Ovary (tissue), 9 donors: ENCODE results near the gene IRF8. TPM values are rescaled to one million over a fixed set of nuclear protein-coding genes. Genes with fewer than 3 reads are reported as not detected.

Experiments used
- DNase-seq, 5 donors: peaks; one replicate each; pipeline ENCODE4 v3.0.0-alpha.2; 2019 to 2020
- H3K27ac ChIP-seq, 2 donors: fragments of 200-600 bp; one replicate each; pipeline versions ENCODE4 v1.5.1 to v1.8.0; 2019 to 2022
- H3K27me3 ChIP-seq: fragments of 200-600 bp; one replicate; pipeline ENCODE4 v1.8.0; 2022
- H3K36me3 ChIP-seq: fragments of 200-600 bp; sonication (generic); one replicate; pipeline ENCODE4 v1.5.1; 2019
- H3K4me1 ChIP-seq: one replicate; pipeline ENCODE4 v1.8.1; 2013; ENCODE audit warnings: mild to moderate bottlenecking, moderate library complexity; ENCODE audit not compliant: insufficient read depth
- H3K4me3 ChIP-seq: fragments of 200-600 bp; sonication (generic); one replicate; pipeline ENCODE4 v1.5.1; 2017
- H3K9me3 ChIP-seq, 2 donors: fragments of 200-600 bp in 1 of 2; sonication (generic) in 1 of 2; one replicate each; pipeline versions ENCODE4 v1.5.1 to v1.8.1; 2013 to 2019; ENCODE audit warnings: mild to moderate bottlenecking in 1 of 2, moderate library complexity in 1 of 2
- EP300 ChIP-seq: sonication (generic); formaldehyde crosslinking; IDR thresholded peaks from one replicate; pipeline ENCODE4 v1.6.1; 2017; ENCODE audit warnings: antibody characterized with exemption
- POLR2A ChIP-seq: fragments of 450-650 bp; IDR thresholded peaks from one replicate; pipeline ENCODE4 v1.6.1; 2017; ENCODE audit warnings: antibody characterized with exemption, mild to moderate bottlenecking, moderate library complexity
- WGBS, 3 donors: extraction: QIAGEN DNeasy Blood & Tissue Kit in 1 of 3; methylation state at CpG; one replicate each; pipeline versions ENCODE4 v1.1.5 to v1.1.7; 2013 to 2017; 5-methylcytosine and 5-hydroxymethylcytosine counted together
- intact Hi-C, 4 donors: fragments of 100-400 bp; cut with DNase I; formaldehyde crosslinking; loops; one replicate each; pipeline versions ENCODE4 v1.11.0 to v1.15.1; 2022 to 2023
- polyA plus RNA-seq, 2 donors: library from polyadenylated mRNA; stranded (reverse); fragments of 200-250 nt in 1 of 2; fragments of 350-450 nt in 1 of 2; fragmentation: Illumina TruSeq in 1 of 2; extraction: RNeasy Lipid Tissue Mini Kit (QIAGEN cat#74804) in 1 of 2; gene quantifications; one replicate each; pipeline ENCODE4 v1.2.3, GENCODE V29; 2013 to 2014
- total RNA-seq, 7 donors: library from RNA; depleted of rRNA in 2 of 7; stranded (reverse); fragments of >200 nt in 2 of 7; fragmentation: NEBNext Ultra II Directional in 3 of 7; extraction: Animal tissue kit (Norgen Biotek cat#: 25700) in 3 of 7; gene quantifications; one replicate each; pipeline versions ENCODE4 v1.1.0 to v1.2.4, GENCODE V29; 2016 to 2023
- TF ChIP-seq, protein P1 (sequence below), 3 donors: fragments of 450-650 bp in 2 of 3; fragments of 200-600 bp in 1 of 3; IDR thresholded peaks; one replicate each; pipeline versions ENCODE4 v1.5.1 to v1.8.0; 2016 to 2022; ENCODE audit warnings: antibody characterized with exemption in 3 of 3, mild to moderate bottlenecking in 1 of 3
- donor health status: DM: no; HTN: no; CAD: no; lungs with moderate emphysema.
- donor health status: DM: no; HTN: no; CAD: no.
- donor health status: Bipolar disorder and iron deficiency.
- donor health status: DM: yes; HTN: yes; CAD: no.
- donor health status: DM: no; HTN: no; CAD: no.
- donor health status: DM: yes; HTN: yes; CAD: no.

IRF8 gene
- total and polyA plus RNA-seq, 9 donors, result 1.8 to 24.1 (median 3.6) TPM

GRCh38 chr16:85853547-85854545 lies 45.1 kb upstream of the IRF8 start:
- DNase-seq, result no peak

DNA sequence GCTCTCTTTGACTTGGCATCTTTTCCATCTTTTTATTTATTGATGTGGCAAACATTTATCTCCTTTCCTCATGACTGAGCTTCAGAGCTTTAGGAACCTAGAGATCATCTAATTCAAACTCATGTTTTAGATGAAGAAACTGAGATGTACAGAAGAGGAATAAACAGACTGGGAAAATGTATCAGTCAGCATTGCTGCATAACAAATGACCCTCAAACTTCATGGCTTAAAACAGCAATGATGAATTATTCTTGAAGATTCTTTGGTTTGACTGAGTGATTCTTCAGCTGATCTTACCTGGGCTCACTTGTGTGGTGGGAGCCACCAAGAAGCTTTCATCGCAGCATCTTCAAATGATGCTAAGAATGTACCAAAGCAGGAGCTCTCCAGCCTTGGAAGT lies 44.0 kb upstream of the IRF8 start:
- WGBS, 3 donors, result 89 to 100% (median 100%) methylated on average over 1 of the region's 1 CpG
- H3K4me3 ChIP-seq, result no peak overlapping the region
- no peaks in the 10 kb centered on the region for H3K27me3 ChIP-seq
- no peak overlapping the region for H3K27ac ChIP-seq
- H3K4me1 ChIP-seq, result no peaks in the 10 kb centered on the region
- TF ChIP-seq POLR2A (no peak), EP300 (no peak)
- TF ChIP-seq, protein P1, sequence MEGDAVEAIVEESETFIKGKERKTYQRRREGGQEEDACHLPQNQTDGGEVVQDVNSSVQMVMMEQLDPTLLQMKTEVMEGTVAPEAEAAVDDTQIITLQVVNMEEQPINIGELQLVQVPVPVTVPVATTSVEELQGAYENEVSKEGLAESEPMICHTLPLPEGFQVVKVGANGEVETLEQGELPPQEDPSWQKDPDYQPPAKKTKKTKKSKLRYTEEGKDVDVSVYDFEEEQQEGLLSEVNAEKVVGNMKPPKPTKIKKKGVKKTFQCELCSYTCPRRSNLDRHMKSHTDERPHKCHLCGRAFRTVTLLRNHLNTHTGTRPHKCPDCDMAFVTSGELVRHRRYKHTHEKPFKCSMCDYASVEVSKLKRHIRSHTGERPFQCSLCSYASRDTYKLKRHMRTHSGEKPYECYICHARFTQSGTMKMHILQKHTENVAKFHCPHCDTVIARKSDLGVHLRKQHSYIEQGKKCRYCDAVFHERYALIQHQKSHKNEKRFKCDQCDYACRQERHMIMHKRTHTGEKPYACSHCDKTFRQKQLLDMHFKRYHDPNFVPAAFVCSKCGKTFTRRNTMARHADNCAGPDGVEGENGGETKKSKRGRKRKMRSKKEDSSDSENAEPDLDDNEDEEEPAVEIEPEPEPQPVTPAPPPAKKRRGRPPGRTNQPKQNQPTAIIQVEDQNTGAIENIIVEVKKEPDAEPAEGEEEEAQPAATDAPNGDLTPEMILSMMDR (IDR thresholded peaks at IDR 0.05), result no peak
- intact Hi-C loops, result no loop called here
- DNase-seq, result no peak
- no peaks in the 10 kb centered on the region for H3K9me3 ChIP-seq
- no peaks in the 10 kb centered on the region for H3K36me3 ChIP-seq

More at GRCh38 chr16:85853547-85854545, 45.1 kb upstream of the IRF8 start:
- H3K4me1 ChIP-seq, result no peaks in the 10 kb centered on the region
- no peak overlapping the region for H3K4me3 ChIP-seq
- H3K27me3 ChIP-seq, result no peaks in the 10 kb centered on the region
- intact Hi-C loops, result no loop called here
- H3K9me3 ChIP-seq, result no peaks in the 10 kb centered on the region
- H3K27ac ChIP-seq, result no peak overlapping the region
- TF ChIP-seq, protein P1 (IDR thresholded peaks at IDR 0.05), result no peak
- no peak for TF ChIP-seq POLR2A
- TF ChIP-seq EP300, result no peak
- WGBS, 3 donors, result 86 to 89% (median 87%) methylated on average over 16 of the region's 16 CpGs
- no peaks in the 10 kb centered on the region for H3K36me3 ChIP-seq

DNA sequence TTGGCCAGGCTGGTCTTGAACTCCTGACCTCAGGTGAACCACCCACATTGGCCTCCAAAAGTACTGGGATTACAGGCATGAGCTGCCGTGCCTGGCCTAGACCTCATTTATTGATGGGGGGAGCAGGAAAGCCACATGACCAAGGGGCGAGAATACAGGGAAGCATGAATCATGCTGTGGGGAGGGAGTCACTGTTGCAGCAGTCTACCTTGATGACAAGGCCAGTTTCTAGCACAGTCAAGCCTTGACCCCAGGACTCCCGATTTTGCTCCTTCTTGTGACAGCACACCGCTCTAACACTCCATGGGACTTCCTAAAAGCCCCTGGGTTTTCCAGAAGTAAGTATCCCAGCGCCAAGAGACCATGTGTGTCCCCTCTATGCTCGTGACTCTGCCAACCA lies 42.9 kb upstream of the IRF8 start:
- no peak overlapping the region for H3K27ac ChIP-seq
- H3K4me3 ChIP-seq, result no peak overlapping the region
- H3K4me1 ChIP-seq, result no peaks in the 10 kb centered on the region
- intact Hi-C loops, result no loop called here
- 79 to 87% (median 86%) methylated on average over 6 of the region's 6 CpGs for WGBS, 3 donors
- H3K27me3 ChIP-seq, result no peaks in the 10 kb centered on the region
- H3K36me3 ChIP-seq, result no peaks in the 10 kb centered on the region
- DNase-seq, result no peak
- no peaks in the 10 kb centered on the region for H3K9me3 ChIP-seq
- TF ChIP-seq POLR2A, result no peak
- TF ChIP-seq, protein P1 (IDR thresholded peaks at IDR 0.05), result no peak
- no peak for TF ChIP-seq EP300

DNA sequence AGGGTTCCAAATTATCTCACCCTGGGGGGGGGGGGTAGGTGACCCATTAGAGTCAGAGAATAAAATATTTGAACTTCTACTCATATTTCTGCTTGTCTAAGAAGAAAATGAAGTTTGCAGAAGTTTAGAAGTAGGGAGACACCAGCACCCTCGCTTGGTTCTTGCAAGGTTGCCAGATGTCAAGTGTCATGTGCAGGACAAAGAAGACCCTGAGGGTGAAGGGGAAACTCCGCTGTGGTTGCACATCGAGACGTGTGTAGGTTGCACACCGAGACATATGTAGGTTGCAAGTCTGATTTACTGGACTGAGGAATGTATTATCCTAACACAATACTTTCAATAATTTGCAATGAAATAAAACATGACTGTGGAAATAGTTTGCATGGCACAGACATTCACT lies 42.4 kb upstream of the IRF8 start:
- TF ChIP-seq EP300, result no peak
- no peak for TF ChIP-seq POLR2A
- TF ChIP-seq, protein P1 (IDR thresholded peaks at IDR 0.05), result no peak
- WGBS, 3 donors, result 84 to 88% (median 86%) methylated on average over 5 of the region's 5 CpGs

More for the DNA sequence above, 42.4 kb upstream of the IRF8 start:
- no peak for DNase-seq
- no peaks in the 10 kb centered on the region for H3K36me3 ChIP-seq
- intact Hi-C loops, result no loop called here
- no peaks in the 10 kb centered on the region for H3K4me1 ChIP-seq
- no peaks in the 10 kb centered on the region for H3K27me3 ChIP-seq
- H3K27ac ChIP-seq, result no peak overlapping the region
- no peaks in the 10 kb centered on the region for H3K9me3 ChIP-seq
- no peak overlapping the region for H3K4me3 ChIP-seq
